ENCODE results near the gene FOXJ3.

GRCh38 chr1:42144711-42145388 is 190.2 kb downstream of the FOXJ3 start:
- TF ChIP-seq CTCF (IDR thresholded peaks at IDR 0.05) (no peak), POLR2A (IDR thresholded peaks at IDR 0.05) (no peak)
